Measurements from ENCODE around the gene SF3A1. TPM values are rescaled to one million over a fixed set of nuclear protein-coding genes. Genes with fewer than 3 reads are reported as not detected.

Gene SF3A1
- total and polyA plus RNA-seq, 2 of the 13 experiments (the other 11 are each of a cell fraction or from before 2014, with no cell fraction given): 10.0 to 22.0 TPM

DNA sequence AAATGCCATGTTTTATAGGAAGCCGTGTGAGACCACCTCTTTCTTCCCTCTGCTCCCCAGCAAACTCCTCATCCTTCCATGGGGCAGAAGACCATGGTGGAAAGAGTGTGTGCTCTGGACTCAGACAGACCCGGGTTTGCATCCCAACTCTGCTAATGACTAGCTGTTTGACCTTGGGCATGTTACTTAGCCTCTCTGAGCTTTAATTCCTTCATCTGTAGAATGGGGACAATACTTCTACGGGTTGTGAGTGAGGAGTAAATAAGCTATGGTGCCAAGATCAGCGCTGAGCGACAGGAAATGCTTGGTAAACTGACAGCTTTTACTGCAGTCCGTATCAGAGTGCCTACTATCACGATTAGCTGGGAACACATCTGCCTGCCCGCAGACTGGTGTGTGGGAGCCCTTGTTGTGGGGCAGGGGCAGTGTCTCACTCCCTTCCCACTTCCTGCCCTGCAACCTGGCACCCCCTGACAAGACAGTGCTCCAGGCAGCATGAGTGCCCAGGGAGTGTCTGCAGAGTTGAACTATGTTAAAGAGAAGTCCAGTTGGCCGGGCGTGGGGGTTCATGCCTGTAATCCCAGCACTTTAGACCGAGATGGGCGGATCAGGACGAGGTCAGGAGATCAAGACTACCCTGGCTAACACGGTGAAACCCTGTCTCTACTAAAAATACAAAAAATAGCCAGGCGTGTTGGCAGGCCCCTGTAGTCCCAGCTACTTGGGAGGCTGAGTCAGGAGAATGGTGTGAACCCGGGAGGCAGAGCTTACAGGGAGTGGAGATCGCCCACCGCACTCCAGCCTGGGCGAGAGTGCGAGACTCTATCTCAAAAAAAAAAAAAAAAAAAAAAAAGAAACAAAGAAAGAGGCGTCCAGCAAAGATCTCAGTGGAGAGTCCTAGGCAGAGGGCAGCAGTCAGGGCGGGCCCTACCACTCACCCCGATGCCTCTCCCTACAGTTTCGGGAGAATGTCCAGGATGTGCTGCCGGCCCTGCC lies 42.3 kb upstream of the SF3A1 start (continued):
- TF ChIP-seq KLF9 (CRISPR knock-in tag; IDR thresholded peaks at IDR 0.05; ENCODE audit: low read depth): no peak
- TF ChIP-seq CBX5 (CRISPR knock-in tag; IDR thresholded peaks at IDR 0.05; ENCODE audit: borderline replicate concordance): no peak
- peak; percentile 57; the same call in 1 of the 2 replicates for TF ChIP-seq ZMYM3 (CRISPR knock-in tag; IDR thresholded peaks at IDR 0.05)

- POLR2A ChIA-PET: interaction anchor here (1.7 to 10.2 kb wide), 4 partner anchors 8 to 26 kb away, joined by 6 to 164 read pairs (median 8); partner anchors contain the start of genes MTFP1 and RNF215
- ATAC-seq (peak; percentile 58), DNase-seq (ENCODE audit: low spot score) (no peak), FAIRE-seq (no peak)
- Histone ChIP-seq H3K27ac (ENCODE audit: extremely low read length, insufficient read depth, low read length) (no peak overlapping the region), H2AFZ (ENCODE audit: low read length) (no peak overlapping the region), H3K27me3 (ENCODE audit: control insufficient read depth in 1 of 2, insufficient read depth in 2 of 2, low read length in 2 of 2) (peaks cover 0 to 4% of the 10 kb centered on the region in 2 experiments; a peak in 1 of 5 replicates), H3K9me3 (ENCODE audit: low read length) (no peaks in the 10 kb centered on the region), H4K20me1 (ENCODE audit: insufficient read depth, low read length) (no peaks in the 10 kb centered on the region), H3K79me2 (ENCODE audit: insufficient read depth, low read length) (no peaks in the 10 kb centered on the region), H3K36me3 (replicated peaks in 1 of 2; ENCODE audit: control insufficient read depth in 1 of 2, insufficient read depth in 2 of 2, low read length in 2 of 2) (no peaks in the 10 kb centered on the region), H3K4me2 (ENCODE audit: low read depth, low read length) (peak overlapping the region; percentile 94), H3K4me3 (replicated peaks in 1 of 3; ENCODE audit: insufficient read depth in 1 of 3, low read depth in 2 of 3, low read length in 3 of 3) (peak overlapping the region; percentile 67 to 84 (median 74)), H3K4me1 (ENCODE audit: insufficient read depth, low read length) (peaks cover 64% of the 10 kb centered on the region), H3K9ac (ENCODE audit: insufficient read depth, low read depth, low read length) (peak overlapping the region; percentile 58)
- in situ Hi-C loops (cut with HindIII; ENCODE audit: extremely low pct_ligation_motif_present, low pct_unique_long_range_greater_than_20kb) (loop anchor here (25.0 kb wide), 1 partner anchor 286 kb away; no protein-coding TSS in a partner anchor), intact Hi-C loops (cut with micrococcal nuclease; ENCODE audit: unreplicated experiment) (no loop called here)
- 27% methylated on average over 2 of the region's 11 CpGs for WGBS (ENCODE audit: low lambda C conversion rate)
- CTCF ChIA-PET (ENCODE audit: low intra/inter-chr PET ratio, low total read pairs): no interaction called here
- BruUV-seq (replicated peaks): no TSS peak
- TF ChIP-seq SNAPC4 (CRISPR knock-in tag; IDR thresholded peaks at IDR 0.05): no peak
- no peak for TF ChIP-seq PHB2 (IDR thresholded peaks at IDR 0.05; ENCODE audit: partially characterized antibody)
- 0 out of 2 replicates have a peak, but pooled peaks have one; percentile 17 for TF ChIP-seq ZNF160 (CRISPR knock-in tag; IDR thresholded peaks at IDR 0.05)
- TF ChIP-seq, protein P1, sequence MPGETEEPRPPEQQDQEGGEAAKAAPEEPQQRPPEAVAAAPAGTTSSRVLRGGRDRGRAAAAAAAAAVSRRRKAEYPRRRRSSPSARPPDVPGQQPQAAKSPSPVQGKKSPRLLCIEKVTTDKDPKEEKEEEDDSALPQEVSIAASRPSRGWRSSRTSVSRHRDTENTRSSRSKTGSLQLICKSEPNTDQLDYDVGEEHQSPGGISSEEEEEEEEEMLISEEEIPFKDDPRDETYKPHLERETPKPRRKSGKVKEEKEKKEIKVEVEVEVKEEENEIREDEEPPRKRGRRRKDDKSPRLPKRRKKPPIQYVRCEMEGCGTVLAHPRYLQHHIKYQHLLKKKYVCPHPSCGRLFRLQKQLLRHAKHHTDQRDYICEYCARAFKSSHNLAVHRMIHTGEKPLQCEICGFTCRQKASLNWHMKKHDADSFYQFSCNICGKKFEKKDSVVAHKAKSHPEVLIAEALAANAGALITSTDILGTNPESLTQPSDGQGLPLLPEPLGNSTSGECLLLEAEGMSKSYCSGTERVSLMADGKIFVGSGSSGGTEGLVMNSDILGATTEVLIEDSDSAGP (CRISPR knock-in tag; IDR thresholded peaks at IDR 0.05; ENCODE audit: borderline replicate concordance): peak; percentile 24; the same call in 1 of the 2 replicates
- TF ChIP-seq POLR2AphosphoS5 (IDR thresholded peaks at IDR 0.05; ENCODE audit: low read depth, low read length): 0 out of 2 replicates have a peak, but pooled peaks have one; percentile 20
- no peak for TF ChIP-seq NPAS2 (CRISPR knock-in tag; IDR thresholded peaks at IDR 0.05; ENCODE audit: borderline replicate concordance)
- TF ChIP-seq KMT2B (CRISPR knock-in tag; IDR thresholded peaks at IDR 0.05): no peak
- TF ChIP-seq GATA4 (IDR thresholded peaks at IDR 0.05; ENCODE audit: borderline replicate concordance, low read depth): no peak
- no peak for TF ChIP-seq NONO (IDR thresholded peaks at IDR 0.05)
- TF ChIP-seq NONO (CRISPR knock-in tag; conservative IDR thresholded peaks at IDR 0.05): 0 out of 2 replicates have a peak, but pooled peaks have one; percentile 23
Measured at GRCh38 chr22:30397656-30398635, 41.3 kb upstream of the SF3A1 start.
